ENCODE measurements around the gene HOXA7.

GRCh38 chr7:27111042-27111750 lies 45.3 kb downstream of the HOXA7 start:
- no peak for TF ChIP-seq CTCF (conservative IDR thresholded peaks at IDR 0.05; ENCODE audit: low read depth, low read length)
- no peak for TF ChIP-seq EZH2phosphoT487 (IDR thresholded peaks at IDR 0.05; ENCODE audit: borderline replicate concordance, low read length)
- no peak for TF ChIP-seq EZH2 (IDR thresholded peaks at IDR 0.05; ENCODE audit: low read length, unreplicated experiment)

Measured in PC-3 (cell line).